Measurements from ENCODE around the gene SPRR2B.
"Not testable (repeated sequence)": the region's sequence is repeated elsewhere in the genome, so short reads cannot be mapped to it uniquely, and the experiment has no call there.

- TF ChIP-seq CTCF, POLR2A (IDR thresholded peaks at IDR 0.05): not testable (repeated sequence)
These were observed 43.9 kb upstream of the SPRR2B start for GRCh38 chr1:153115264-153115663.

Data from Peyer's patch (tissue), 4 donors.